Bronchial epithelial cell (primary cell): ENCODE measurements around the gene ABR. TPM values are rescaled to one million over a fixed set of nuclear protein-coding genes. Genes with fewer than 3 reads are reported as not detected.

Experiments used
- DNase-seq: peaks from one replicate; pipeline ENCODE4 v3.0.0-alpha.2; 2010; ENCODE audit warnings: low read depth
- FAIRE-seq: peaks from 2 replicates; lab custom pipeline; 2011; peaks lifted over from hg19 to GRCh38; lab: Jason Lieb, UNC
- H3K27me3 ChIP-seq: 2 replicates; pipeline ENCODE4 v1.5.1; 2011; ENCODE audit warnings: low read length; ENCODE audit not compliant: control insufficient read depth, insufficient read depth
- H3K36me3 ChIP-seq: 2 replicates; pipeline ENCODE4 v1.5.1; 2011; ENCODE audit warnings: low read length; ENCODE audit not compliant: control insufficient read depth, insufficient read depth
- H3K4me3 ChIP-seq: 2 replicates; pipeline ENCODE4 v1.5.1; 2011; ENCODE audit warnings: mild to moderate bottlenecking, low read depth, low read length, control low read depth
- CTCF ChIP-seq: IDR thresholded peaks from 2 replicates; pipeline ENCODE4 v1.5.1; 2011; ENCODE audit warnings: mild to moderate bottlenecking, moderate library complexity, low read length, control low read depth, inconsistent platforms; ENCODE audit not compliant: insufficient read depth, severe bottlenecking
- total RNA-seq: library from RNA; depleted of rRNA; stranded (reverse); fragments of >200 nt; gene quantifications from 2 replicates; pipeline ENCODE4 v1.2.1, GENCODE V29; 2014

The ABR gene
- total RNA-seq, 1 donor from 2014 or later: 18.7 TPM

GRCh38 chr17:969811-970355 is 209.9 kb downstream of the ABR start:
- Histone ChIP-seq H3K36me3 (peaks cover 1% of the 10 kb centered on the region), H3K4me3 (no peak overlapping the region), H3K27me3 (no peaks in the 10 kb centered on the region)
- DNase-seq (no peak), FAIRE-seq (peak; percentile 79)
- TF ChIP-seq CTCF: no peak

GRCh38 chr17:968812-969730 is 210.7 kb downstream of the ABR start:
- Histone ChIP-seq H3K4me3 (no peak overlapping the region), H3K36me3 (peaks cover 1% of the 10 kb centered on the region), H3K27me3 (no peaks in the 10 kb centered on the region)
- FAIRE-seq (no peak), DNase-seq (peak; percentile 32)
- TF ChIP-seq CTCF: no peak

- Histone ChIP-seq H3K36me3 (peaks cover 3% of the 10 kb centered on the region), H3K4me3 (no peak overlapping the region), H3K27me3 (no peaks in the 10 kb centered on the region)
- no peak for DNase-seq
- no peak for TF ChIP-seq CTCF
- FAIRE-seq: no peak
These were observed 212.7 kb downstream of the ABR start for GRCh38 chr17:967122-967521.

GRCh38 chr17:965311-965989 is 214.3 kb downstream of the ABR start:
- no peak for TF ChIP-seq CTCF
- no peak for FAIRE-seq

GRCh38 chr17:964876-965275 is 214.9 kb downstream of the ABR start:
- DNase-seq (no peak), FAIRE-seq (no peak)
- H3K27me3 ChIP-seq: no peaks in the 10 kb centered on the region
- TF ChIP-seq CTCF: no peak
- H3K4me3 ChIP-seq: no peak overlapping the region
- peaks cover 3% of the 10 kb centered on the region for H3K36me3 ChIP-seq

More at GRCh38 chr17:965311-965989, 214.3 kb downstream of the ABR start:
- H3K27me3 ChIP-seq: no peaks in the 10 kb centered on the region
- H3K36me3 ChIP-seq: peaks cover 3% of the 10 kb centered on the region
- DNase-seq: peak; percentile 55
- H3K4me3 ChIP-seq: no peak overlapping the region
